GM12872 (cell line): ENCODE data around the gene BBS5.

Source experiments
- CTCF ChIP-seq: IDR thresholded peaks from 3 replicates; pipeline ENCODE4 v1.5.1; 2011; ENCODE audit warnings: low read depth, mild to moderate bottlenecking, low read length, moderate library complexity; ENCODE audit not compliant: insufficient read depth

Gene BBS5

GRCh38 chr2:169511818-169512217 is 32.5 kb downstream of the BBS5 start:
- TF ChIP-seq CTCF: no peak

- no peak for TF ChIP-seq CTCF
Observed at GRCh38 chr2:169512525-169512924, 33.2 kb downstream of the BBS5 start.

- TF ChIP-seq CTCF: no peak
Observed at GRCh38 chr2:169513094-169513493, 33.8 kb downstream of the BBS5 start.

GRCh38 chr2:169513926-169514325 is 34.6 kb downstream of the BBS5 start:
- TF ChIP-seq CTCF: no peak

- no peak for TF ChIP-seq CTCF
Observed at GRCh38 chr2:169520896-169521295, 41.6 kb downstream of the BBS5 start.

GRCh38 chr2:169523681-169524080 is 44.4 kb downstream of the BBS5 start:
- TF ChIP-seq CTCF: no peak

DNA sequence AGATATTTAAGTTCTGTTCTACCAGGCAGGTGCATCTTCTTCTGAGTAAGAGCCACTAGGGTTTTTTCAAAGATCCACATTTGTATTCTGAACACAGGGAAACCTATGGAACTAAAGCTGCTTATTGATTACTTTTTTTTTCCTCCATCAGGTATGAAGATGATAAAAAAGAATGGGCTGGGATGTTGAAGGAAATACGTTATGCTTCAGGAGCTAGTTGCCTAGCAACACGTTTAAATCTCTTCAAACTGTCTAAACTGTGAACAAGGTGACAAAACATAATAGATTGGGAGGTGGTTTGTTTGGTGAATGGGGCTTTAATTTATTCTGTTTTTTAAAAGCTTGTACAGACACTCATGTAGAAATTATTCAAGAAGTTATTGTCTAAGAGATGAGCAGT is 46.1 kb downstream of the BBS5 start:
- TF ChIP-seq CTCF: no peak

GRCh38 chr2:169526451-169526850 is 47.2 kb downstream of the BBS5 start:
- no peak for TF ChIP-seq CTCF
